Breast epithelium (tissue), 3 donors: ENCODE results near the gene GADD45GIP1.
A peak's percentile ranks its signal among the peaks of the same experiment; 100 is the strongest.

ENCODE experiments used
- CTCF ChIP-seq, 3 donors: fragments of 450-650 bp; IDR thresholded peaks; one replicate each; pipeline ENCODE4 v1.5.1; 2016 to 2017; ENCODE audit warnings: antibody characterized with exemption in 3 of 3, mild to moderate bottlenecking in 3 of 3, moderate library complexity in 3 of 3
- POLR2A ChIP-seq: fragments of 450-650 bp; IDR thresholded peaks from one replicate; pipeline ENCODE4 v1.6.1; 2016; ENCODE audit warnings: antibody characterized with exemption, mild to moderate bottlenecking, moderate library complexity
- POLR2AphosphoS5 ChIP-seq, 3 donors: sonication (generic); formaldehyde crosslinking; IDR thresholded peaks; one replicate each; pipeline ENCODE4 v1.6.1; 2017; ENCODE audit warnings: antibody characterized with exemption in 3 of 3

DNA sequence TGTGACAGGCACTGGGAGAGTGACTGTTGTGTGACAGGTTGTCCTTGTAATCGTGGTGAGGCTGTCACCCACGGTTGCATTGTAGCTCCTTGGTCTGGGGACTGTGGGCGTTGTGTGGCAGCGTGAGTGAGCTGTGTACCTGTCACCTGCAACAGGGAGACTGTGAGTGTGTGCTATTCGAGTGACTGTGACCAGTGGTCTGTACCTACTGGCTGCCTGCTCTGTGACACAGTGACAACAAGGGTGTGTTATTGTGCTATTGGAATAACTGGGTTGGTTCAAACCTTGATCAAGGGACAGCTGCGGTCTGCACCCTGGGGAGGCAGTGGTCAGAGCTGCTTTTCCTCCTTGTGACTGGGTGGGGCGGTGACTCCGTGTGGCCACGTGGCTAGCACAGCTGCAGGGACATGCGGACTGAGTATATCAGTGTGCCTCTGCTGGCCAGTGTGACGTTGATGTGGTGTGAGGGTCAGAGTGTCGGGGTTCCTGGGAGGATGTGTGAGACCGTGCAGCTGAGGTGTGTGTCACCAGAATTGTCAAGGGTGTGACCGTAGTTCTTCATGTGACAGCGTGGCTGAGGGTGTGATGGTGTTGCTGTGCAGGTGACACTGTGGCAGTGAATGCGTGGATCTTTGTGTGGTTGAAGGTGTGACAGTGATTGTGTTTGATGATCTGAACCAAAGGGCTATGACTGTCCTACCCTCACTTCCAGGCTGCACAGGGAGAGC is 28.2 kb upstream of the GADD45GIP1 start:
- no peak for TF ChIP-seq CTCF (IDR thresholded peaks at IDR 0.05)
- no peak for TF ChIP-seq POLR2A
- TF ChIP-seq POLR2AphosphoS5 (IDR thresholded peaks at IDR 0.05) = peak in 1 of 3 donors; percentile 50
